GM19395 (cell line): ENCODE data around the gene AMMECR1.
"Not testable (repeated sequence)": the region's sequence is repeated elsewhere in the genome, so short reads cannot be mapped to it uniquely, and the experiment has no call there.

ENCODE experiments used
- ATAC-seq: cut with Tn5 transposase; IDR thresholded peaks from one replicate; pipeline ENCODE4 v1.9.1; 2021; ENCODE audit warnings: mild to moderate bottlenecking, moderate library complexity; ENCODE audit not compliant: unreplicated experiment

The AMMECR1 gene

DNA sequence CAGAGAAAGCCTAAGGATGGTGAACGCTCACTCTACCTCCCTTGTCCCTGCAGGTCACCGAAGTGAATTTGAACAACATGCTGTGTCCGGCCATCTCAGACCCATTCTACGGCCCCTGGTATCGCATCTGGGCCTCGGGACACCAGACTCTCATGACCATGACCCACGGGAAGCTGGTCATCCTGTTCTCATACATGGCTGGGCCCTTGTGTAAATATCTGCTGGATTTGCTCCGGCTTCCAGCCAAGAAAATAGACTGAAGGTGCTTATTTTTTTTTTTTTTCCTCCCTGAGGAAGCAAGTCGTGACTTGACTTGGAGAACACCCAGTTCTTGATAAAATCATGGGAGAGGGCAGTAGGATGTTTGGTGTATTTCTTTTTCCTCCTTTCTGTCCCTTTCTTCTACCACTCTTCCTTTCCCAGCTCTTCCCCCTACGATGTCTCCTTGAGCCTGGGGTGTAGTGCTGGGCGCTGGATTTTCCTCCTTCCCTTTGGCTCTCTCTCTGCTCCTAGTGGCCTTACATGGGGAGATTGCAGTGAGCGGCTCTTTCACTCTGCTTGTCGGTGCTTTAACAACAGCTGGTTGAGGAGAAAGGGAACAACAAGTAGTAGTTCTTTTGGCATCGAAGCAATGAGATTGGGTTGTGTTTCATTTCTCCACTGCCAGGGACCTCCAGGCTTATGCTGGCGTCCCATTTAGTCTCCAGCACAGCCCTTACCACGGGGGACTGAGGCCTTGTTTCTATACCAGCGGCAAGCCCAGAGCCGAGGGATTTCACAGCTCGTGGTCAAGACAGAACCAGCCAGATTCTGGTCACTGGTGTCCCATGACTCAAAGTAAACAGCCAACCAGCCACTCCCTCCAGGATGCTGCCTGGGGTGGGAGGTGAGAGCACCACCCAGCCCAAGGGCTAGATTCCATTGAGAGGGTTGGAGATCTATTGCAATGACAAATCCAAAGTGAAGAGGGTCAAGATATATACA is 144.4 kb downstream of the AMMECR1 start:
- no peak for ATAC-seq

DNA sequence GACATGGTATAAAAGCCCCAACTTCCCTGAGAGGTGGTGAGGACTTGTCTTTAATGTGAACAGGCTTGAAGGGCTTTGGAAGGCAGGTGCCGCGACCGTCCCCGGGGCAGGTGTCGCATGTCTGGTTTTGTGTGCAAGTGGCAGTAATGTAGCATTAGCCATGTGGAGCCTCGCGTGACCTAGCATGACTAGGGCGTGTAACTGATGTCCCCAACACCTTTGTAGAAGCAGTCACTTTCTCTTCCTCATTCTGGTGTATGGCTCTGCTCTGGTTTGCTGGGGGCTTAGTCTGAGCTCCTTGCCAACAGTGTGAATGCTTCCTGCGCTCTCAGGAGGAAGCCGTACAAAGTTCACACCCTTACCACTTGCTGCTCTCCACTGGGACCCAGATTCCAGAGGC is 145.7 kb downstream of the AMMECR1 start:
- peak; percentile 99 for ATAC-seq

DNA sequence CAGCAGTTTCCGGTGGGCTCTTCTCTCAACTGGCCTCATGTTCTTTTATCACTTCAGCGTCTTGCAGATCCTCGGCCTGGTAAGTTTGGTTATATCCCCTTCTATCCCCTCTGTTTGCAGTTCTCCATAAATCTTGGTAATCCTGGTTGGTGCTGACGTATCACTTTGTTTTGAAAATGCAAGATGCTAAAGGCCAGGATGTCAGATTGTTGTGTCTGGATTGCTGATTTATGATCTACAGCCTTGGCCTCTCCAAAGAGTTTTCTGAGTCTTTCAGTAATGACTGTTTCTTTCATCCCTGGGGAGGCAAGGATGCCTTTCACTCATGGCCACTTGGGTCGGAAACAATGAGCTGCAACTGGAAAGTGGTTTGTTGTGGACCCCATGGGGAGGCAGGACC is 146.4 kb downstream of the AMMECR1 start:
- ATAC-seq: no peak

DNA sequence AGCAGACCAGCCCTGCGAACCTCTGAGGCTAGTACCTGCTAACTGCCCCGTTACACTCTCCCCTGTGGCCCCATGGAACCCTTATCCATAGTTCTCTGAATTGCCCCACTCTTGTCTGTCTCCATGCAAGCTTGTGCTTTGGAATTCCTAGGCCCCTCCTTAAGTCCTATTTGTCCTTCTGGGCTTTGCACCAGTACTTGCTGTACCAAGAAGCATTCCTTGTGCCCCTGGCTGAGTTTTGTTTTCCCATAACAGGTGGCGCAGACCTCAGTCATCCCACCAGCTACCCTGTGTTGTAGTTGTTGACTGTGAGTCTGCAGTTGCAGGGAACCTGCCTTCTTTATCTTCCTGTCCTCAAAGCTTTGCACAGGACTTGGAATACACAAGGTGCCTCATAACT is 147.9 kb downstream of the AMMECR1 start:
- ATAC-seq: no peak

DNA sequence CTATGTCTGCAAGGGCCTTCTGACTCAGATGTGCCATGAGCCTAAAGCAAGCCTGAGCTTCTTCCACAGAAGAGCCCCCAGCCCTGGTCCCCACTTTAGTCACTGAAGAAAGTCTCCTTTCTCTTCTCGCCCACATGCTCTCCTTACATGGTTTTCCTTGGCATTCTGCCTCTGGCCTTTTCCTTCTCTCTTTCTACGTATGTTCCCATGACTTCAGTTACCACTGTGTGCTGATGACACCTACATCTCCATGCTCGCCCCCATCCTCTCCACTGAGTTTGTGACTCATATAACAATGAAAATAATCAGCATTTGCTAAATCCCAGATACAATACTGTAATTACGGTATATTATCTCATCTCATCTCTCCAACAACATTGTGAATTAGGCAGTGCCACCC is 149.3 kb downstream of the AMMECR1 start:
- no peak for ATAC-seq

DNA sequence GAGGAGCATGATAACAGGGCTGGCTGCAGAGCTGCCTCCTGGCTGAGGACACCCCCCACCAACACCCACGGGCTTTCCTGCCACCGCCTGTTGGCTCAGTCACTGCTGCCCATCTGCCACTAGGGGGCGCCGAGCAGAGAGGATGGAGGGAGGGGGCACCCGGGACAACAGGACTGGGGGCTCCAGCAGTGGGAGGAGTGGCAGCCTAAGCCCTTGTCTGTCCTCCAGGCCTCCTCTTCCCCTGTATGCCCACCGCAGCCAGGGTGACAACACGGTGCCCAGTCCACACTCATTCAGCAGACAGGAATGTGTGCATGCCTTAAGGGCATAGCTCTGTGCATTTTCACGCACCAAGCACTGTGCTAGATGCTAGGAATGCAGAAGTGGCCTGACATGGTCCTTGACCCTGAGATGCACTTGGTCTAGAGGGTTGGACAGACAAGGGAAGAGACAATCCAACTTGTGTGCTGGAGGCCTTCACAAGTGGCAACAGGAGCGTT is 149.9 kb downstream of the AMMECR1 start:
- ATAC-seq: no peak

DNA sequence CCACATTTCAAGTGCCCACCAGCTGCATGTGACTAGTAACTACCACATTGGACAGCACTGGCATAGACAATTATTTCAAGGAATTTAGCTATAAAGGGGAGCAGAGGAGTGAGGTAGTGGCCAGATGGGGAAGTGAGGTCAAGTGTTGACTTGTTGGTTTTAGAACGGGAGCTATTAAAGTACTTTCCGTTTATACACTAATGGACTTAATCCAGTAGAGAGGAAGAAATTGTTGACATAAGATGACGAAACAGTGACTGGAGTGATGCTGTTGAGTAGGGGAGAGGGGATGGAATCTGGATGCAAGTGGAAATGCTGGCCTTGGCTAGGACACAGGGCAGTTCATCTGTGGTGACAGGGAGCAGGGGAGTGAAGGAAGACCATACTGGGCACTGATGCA is 154.4 kb downstream of the AMMECR1 start:
- no peak for ATAC-seq

DNA sequence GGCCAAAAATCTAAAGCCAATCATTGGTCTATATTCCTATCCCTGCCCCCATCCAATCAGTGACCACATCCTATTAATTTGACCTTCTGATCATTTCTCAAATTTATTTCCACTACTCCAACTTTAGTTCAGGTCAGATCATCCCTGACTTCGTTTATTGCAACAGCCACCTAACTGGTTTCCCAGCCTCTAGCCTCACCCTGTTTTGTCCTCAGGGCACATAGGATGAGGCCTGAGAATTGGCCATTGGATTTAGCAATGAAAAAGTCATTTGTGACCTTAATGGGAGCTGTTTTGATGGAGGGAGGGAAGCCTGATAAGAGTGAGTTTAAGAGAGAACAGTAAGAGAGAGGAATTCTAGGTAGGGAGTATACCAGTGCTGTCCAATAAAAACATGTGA is 155.0 kb downstream of the AMMECR1 start:
- no peak for ATAC-seq

DNA sequence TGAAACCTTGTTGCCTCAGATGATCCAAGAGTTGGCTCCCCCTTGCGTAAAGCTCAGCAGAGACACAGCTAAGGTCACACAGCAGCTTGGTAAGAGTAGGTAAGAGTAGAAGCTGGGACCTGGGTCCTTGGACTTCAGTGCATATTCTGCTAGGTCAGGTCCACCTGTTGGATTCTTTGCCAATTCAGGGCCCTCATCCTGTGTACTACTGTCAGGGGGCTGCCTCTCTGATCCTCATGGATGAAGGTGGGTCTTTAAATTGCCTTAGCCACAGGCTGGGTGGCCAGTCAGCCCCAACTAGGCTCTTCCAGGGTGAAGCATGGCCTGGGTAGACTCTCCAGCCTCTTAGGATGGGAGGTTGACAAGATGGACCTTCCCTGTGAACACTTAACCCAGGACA is 155.8 kb downstream of the AMMECR1 start:
- ATAC-seq: no peak

DNA sequence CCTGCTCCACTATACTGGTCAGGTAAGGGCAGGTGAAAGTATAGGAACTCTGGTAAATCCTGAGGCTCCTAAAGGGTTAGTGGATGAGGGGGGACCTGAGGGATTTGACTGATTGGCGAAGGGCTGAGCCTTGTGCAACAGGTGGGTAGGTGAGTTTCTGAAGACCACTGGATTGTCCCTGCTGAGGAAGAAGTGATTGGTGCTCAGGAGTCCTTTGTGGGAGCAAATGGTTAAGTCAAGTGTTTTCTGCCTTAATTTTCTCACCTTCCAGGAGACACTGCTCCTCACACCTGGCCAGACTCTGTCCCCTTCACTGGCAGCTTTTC is 156.6 kb downstream of the AMMECR1 start:
- no peak for ATAC-seq

DNA sequence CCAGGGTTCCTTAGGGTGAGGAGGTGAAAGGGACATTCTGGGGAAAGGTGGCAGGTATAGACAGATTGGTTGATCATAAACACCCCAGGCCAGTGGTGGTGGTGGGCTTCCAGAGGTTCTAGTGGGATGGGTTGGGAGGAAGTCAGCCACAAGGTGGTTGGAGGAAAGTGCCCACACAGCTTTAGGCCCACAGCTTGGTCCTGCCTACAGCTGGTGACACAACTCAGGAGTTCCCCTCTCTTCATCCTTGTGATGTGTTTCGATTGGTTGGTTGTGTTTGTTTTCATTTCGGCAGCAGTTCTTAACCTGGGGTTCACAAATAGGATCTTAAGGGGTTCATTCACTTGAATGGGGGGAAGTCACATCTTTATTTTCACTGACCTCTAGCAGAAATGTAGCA is 158.0 kb downstream of the AMMECR1 start:
- ATAC-seq: no peak

DNA sequence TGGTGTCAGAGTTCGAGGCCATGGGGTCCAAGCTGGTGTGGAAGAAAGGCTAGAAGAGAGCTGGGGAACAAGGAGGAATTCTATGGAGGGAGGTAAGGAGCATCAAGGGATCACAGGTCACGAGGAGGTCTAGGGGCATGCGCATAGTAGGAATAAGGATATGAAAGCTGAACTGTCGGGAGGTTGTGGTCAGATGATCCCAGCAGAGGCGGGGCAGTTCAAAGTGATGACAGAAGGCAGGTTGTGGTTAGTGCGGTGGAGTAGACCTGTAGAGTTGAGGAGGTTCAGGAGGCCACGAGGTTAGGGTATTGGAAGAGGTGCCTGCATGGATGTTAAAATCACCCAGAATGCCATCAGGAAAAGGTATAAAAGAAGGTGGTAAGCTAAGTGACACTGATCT is 158.7 kb downstream of the AMMECR1 start:
- ATAC-seq: no peak

DNA sequence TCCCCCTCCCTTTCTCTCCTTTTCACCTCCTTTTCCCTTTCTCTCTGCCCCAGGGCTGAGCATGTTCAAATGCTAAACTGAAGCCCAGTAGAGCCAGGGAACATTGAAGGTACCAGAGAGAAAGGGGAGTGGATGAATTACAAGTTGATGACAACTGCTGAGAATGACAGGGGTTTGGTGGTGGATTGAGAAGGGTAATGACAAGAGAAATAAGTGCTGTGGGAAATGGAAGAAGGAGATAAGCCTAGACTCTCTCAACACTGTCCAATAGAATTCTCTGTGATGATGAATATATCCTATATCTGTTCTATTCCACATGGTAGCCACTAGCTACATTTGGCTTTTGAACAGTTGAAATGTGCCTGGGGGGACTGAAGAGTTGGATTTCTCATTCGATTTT is 160.4 kb downstream of the AMMECR1 start:
- no peak for ATAC-seq

DNA sequence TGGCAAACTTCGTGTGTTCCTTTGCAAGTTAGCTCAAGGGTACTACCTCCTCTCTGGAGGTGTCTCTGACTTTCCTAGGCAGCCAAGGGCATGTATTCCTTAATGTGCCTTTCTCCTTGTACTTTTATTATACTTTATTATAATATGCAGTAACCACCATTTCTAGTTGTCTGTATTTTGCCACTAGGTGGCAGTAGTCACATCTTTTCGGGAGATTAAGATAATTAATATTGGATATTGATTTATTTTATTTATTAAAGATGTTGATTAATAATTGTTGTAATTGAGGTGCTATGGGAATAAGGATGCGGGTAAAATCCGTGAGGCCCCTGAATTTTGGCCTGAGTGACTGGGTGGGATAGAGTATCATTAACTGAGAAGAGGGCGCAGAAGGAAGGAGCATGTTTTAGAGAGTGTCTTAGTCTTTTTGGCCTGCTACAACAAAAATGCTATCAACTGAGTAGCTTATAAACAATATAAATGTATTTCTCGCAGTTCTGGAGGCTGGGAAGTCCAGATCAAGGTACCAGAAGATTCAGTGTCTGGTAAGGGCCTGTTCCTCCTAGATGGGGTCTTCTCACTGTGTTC is 161.6 kb downstream of the AMMECR1 start:
- no peak for ATAC-seq

DNA sequence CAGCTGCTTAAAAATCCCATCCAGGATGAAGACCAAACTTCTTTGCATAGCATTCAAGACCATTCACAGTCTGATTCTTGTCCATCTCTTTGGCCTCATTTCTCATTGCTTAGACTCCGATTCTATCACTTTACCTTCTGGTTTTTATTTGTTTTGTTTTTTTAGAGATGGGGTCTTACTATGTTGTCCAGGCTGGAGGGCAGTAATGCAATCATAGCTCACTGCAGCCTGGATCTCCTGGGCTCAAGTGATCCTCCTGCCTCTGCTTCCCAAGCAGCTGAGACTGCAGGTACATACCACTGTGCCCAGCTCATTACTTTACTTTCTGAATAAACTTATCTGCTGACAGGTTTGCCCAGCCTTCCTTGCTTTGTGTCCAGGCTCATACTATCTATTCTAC is 162.1 kb downstream of the AMMECR1 start:
- no peak for ATAC-seq

DNA sequence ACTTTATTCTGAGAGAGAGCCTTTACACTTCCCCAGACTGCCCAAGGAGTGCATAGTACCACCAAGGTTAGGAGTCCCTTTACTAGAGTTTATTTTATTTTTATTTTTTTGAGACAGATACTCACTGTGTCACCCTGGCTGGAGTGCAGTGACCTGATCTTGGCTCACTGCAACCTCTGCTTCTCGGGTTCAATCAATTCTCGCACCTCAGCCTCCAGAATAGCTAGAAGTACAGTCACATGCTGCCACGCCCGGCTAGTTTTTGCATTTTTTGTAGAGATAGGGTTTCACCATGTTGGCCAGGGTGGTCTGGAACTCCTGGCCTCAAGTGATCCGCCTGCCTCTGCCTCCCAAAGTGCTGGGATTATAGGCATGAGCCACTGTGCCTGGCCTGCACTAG is 163.6 kb downstream of the AMMECR1 start:
- ATAC-seq: not testable (repeated sequence)

DNA sequence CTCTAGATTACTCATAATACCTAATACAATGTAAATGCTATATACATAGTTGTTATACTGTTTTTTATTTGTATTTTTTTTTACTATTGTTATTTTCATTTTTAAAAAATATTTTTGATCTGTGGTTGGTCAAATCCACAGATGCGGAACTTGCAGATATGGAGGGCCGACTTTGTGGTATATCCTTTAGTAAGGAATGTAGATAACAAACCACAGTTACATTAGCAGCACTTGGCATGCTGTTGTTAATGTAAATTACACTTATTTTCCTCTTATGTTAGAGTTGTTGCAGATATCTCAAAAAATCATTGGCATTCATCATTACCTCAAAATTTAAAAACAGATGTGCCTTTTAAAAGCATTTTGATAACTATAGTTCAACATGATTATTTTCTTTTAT is 164.0 kb downstream of the AMMECR1 start:
- no peak for ATAC-seq

DNA sequence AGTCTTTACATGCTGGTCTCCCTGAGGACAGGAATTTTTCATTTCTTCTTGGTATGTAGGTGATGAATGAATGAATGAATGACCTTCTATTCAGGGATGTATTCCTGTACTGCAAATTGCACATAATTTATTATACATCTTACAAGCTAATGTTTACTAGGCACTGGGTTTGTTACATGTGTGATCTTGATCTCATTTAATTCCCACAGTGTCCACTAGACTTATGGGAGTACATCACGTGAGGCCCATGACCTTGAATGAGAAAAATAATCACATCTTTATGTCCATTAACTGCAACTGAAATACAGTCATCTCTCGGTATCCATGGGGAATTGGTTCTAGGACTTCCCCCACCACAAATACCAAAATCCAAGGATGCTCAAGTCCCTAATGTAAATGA is 164.6 kb downstream of the AMMECR1 start:
- no peak for ATAC-seq

DNA sequence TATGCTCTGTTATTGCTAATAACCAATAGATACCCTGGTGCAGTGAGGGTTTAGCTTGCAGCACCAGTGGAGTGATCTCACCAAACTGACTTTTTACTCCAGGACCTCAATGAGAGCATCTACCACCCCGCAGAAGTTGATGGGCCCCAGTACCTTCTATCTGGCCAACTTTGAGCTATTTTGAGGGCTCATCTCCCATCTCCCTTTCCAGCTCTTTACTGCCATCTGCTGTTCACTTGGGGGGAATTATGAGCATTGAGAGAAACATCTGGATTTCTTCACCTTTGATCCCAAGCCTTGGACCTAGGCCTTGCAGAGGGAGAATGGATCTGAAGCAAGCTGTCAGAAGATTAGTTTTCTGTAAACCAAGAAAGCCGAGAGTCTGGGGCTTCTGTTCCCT is 171.4 kb downstream of the AMMECR1 start:
- ATAC-seq: peak; percentile 78

DNA sequence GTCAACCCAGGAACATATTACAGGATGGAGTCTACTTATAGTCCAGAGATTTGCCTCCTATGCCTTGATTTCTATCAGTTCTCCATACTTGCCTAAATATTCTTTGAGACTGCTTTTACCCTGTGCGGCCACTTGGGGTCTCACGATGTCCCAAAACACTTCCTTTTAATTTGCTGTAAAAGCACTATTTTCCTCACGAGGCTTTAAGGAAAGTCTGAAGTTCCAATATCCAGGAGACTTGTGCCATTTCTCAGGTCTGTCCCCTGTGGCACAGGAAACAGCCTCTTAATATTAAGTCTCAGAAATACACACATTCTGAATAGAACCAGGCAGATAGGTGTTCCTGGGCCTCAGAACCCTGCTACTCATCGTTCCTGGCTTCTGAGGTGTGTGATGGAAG is 172.0 kb downstream of the AMMECR1 start:
- ATAC-seq: peak; percentile 73

DNA sequence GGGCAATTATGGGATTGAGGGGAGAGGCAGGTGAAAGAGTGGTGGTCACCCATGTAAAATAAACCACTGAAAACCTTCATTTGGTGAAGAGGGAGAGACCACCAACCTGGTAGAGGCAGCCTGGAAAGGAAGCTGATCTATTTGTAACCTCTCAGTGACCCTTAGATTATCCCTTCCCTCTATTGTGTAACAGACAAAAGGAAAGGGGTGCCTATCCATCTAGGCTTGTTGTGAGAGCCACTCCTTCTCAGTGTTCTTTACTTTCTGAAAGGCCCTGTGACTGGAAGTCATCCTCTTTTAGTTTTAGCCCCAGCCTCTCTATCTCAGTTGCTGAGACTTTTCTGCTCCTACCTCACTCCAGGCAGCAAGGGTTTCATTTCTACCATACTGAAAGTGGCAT is 172.6 kb downstream of the AMMECR1 start:
- ATAC-seq: no peak
